NCI-H187 (cell line): ENCODE measurements around the gene RSU1.

Source experiments
- DNase-seq, 2 experiments: peaks; one replicate each; lab custom pipeline; 2025; lab: John Stamatoyannopoulos, UW

The RSU1 gene

GRCh38 chr10:16741540-16741939, 75.7 kb downstream of the RSU1 start:
- no peak for DNase-seq

GRCh38 chr10:16737420-16737819, 79.8 kb downstream of the RSU1 start:
- DNase-seq, result no peak

- DNase-seq, result no peak
Observed at GRCh38 chr10:16735671-16736070, 81.6 kb downstream of the RSU1 start.

DNA sequence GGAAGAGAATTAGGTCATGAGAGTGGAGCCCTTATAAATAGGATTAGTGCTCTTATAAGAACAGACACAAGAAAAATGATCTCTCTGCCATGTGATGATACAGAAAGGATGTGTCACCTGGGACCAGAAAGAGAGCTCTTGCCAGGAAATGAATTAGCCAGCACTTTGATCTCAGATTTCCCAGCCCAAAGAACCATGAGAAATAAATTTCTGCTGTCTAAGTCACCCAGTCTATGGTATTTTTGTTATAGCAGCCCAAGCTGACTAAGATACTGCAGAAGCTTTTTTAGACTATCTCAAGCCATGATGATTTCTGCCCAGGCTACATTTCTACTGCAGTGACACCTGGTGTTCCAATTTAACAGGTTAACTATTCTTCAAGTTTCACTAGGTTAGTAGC, 84.8 kb downstream of the RSU1 start:
- no peak for DNase-seq

DNA sequence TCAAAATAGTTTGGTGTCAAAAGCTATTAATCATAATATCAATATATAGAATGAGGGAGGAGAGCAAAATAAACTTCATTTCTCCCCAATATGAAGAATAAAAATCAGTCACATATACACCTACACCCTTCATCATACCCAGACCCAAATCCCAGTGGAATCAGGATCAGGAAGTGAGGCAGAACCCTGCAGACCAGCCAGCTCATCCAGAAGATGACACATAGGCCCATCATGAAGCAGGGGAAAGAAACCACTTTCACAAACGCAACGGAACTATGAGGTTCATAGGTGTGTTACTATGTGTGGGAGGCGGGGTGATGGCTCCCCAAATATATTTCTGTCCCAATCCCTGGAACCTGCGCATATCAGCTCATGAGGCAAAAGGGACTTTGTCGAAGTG, 89.0 kb downstream of the RSU1 start:
- DNase-seq, result no peak

DNA sequence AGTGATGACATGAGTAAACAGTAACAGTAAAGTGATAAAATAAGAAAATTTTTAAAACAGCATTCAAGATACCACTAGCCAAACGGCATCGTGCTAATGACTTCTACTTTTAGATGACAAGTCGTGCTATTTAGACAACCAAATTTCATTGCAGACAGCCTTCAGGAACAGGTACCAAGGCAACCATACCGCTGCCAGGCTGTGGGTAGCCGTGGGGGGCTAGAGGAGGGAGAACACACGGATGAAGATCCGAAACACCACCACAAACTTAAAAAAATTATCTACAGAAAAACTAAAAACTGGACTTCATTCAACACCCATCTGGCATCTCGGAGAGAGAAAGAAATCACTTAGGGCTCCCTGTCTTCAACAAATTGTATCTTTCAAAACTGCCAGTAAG, 89.6 kb downstream of the RSU1 start:
- DNase-seq, result no peak

DNA sequence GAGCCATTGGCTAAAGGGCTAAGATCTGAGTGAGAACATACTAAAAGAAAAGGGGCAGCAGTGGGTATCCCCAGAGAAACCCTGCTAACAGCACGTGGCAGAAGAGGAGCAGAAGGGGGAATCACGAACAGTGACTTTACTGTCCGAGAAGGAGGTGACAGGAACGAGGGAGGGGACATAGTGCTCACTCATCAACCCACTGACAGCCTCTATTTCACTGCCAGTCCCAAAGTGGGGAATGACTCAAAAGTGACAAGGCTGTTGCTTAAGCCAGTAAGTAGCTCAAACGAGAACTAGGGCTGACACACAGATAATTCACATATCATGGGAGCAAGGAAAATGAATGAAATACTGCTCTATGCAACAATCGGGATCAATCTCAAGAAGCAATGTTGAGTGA, 92.7 kb downstream of the RSU1 start:
- no peak for DNase-seq

- no peak for DNase-seq
Observed at GRCh38 chr10:16720812-16721211, 96.4 kb downstream of the RSU1 start.

- DNase-seq, result no peak
Observed at GRCh38 chr10:16717622-16718395, 99.4 kb downstream of the RSU1 start.

DNA sequence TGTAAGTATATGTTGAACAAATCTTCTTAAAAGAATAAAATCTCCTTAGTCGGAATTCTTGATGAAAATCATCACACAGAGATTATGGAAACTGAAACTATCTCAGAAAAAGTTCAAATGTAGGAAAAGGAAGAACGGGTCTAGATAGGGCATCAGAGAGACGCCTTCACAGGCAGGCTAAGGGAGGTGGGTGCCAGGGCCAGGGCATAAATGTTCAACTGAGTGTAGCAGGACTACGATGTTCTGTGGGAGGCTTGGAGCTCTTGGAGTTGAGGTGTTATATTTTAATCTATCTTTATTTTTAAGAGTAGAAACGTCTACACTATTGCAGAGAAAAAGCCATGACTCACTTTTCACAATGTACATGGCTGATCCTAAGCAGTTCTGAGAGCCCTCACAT, 101.2 kb downstream of the RSU1 start:
- DNase-seq, result no peak

- no peak for DNase-seq
Observed at GRCh38 chr10:16713290-16713689, 103.9 kb downstream of the RSU1 start.

DNA sequence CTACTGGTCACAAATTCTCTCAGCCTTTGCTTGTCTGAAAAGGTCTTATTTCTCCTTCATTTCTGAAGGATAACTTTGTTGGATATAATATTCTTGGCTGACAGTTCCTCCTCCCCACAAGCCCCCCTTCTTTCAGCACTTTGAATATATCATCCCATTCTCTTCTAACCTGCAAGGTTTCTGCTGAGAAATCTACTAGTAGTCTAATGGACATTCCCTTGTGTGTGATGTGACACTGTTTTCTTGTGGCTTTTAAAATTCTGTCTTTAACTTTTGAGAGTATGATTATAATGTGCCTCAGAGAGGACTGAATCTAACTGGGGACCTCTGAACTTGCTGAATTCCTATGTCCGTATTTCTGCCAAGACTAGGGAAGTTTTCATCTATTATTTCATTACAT, 104.3 kb downstream of the RSU1 start:
- no peak for DNase-seq

DNA sequence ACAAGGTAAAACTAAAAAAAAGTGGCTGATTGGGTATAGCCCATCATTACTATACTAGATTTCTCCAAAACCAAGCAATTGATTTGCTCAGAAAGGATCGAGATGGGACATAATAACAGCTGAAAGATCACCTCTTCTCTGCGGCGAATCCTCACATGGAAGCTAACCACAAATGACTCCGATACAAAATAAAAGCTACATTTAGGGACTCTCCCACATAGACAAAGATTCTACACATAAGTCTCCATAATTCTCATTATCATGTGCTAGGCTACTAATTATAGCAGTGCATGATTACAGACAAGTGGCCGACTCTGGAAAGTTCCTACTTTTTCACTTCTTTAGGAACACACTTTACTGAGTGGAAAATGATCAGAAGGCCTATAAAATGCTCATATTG, 116.9 kb downstream of the RSU1 start:
- no peak for DNase-seq

DNA sequence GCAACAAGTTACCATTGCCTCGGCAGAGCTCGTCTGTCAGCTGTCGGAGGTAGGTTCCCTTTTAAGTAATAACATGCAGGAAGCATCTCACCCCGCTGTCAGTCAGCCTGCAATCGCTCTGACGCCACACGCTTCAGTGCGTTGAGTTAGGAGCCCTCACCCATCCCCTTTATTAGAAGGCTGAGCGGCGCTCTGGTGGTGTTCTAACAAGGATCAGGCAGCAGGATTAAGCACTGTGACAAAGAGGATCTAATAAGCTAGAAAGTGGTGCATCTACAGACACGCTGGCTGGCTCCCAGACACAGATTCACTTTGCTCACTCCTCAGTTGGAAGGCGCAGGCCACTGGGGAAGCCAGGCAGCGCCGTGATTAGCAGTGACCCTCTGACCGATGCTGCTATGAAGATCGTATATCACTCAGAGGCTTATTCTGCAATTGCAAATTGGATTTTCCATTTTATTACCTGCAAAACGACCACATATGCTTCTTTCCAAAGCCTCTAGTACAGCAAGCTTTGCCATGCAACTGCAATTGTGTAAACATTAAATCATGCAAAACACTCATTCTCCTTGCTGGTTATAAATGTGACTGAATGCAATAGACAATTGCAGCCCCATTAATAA, 117.7 kb downstream of the RSU1 start:
- no peak for DNase-seq

GRCh38 chr10:16698461-16698860, 118.8 kb downstream of the RSU1 start:
- no peak for DNase-seq

DNA sequence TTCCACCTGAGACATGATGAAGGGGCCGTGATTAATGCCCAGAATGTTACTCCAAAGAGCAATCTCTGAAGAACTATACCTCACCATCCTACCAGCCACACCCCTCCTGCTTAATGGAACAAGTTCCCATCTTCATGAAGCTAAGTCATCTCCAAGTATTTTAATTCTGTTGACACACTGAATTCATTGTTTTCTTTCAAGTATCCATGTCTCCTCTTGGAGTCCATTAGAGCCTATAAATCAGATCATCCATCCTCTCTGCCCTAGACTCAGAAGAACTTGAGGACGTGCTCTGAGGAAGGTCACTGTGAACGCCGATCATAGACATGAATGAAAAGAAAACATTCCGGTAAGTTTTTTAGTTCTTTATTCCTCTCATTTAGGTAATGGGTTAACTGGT, 126.8 kb downstream of the RSU1 start:
- DNase-seq, result peak; percentile 31 to 72

GRCh38 chr10:16689696-16690095, 127.5 kb downstream of the RSU1 start:
- no peak for DNase-seq

GRCh38 chr10:16689227-16689626, 128.0 kb downstream of the RSU1 start:
- DNase-seq, result no peak

DNA sequence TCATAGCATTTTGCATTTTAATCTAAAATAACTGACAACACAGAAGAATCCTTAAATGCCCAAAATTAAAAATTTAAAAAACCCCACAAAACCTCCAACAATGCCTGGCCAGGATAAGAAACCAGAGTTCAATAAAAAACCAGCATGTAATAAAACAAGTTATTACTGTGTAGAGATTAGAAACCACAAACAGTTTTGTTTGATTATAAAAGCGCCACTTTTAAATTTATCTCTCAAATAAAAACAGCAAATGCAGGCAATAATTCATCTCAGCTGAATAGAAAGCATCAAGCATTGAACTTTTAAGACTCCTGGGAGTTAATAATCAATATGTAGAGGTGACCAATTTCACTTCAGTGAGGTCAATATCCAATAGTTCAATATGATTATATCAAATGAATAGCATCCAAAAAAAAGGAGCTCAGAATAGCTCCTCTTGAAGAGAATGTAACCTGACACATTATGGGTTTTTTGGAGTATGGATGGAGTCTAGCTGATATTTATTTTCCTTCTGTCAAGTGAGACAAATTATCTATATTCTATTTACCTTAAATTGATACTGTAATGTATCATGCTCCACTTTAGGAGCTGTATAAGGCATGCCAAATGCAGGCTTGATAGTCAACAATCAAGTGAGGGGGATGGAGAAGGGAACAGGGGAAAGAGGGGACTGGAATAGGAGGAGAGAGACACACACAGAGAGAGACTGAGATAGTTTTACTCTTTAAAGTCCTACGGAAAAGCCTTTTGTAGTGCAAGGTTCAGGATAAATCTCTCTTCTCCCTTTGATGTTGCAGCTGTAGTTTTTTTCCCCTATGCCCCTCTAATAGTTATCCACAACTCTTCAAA, 130.9 kb downstream of the RSU1 start:
- no peak for DNase-seq

GRCh38 chr10:16685551-16685950, 131.7 kb downstream of the RSU1 start:
- DNase-seq, result no peak

DNA sequence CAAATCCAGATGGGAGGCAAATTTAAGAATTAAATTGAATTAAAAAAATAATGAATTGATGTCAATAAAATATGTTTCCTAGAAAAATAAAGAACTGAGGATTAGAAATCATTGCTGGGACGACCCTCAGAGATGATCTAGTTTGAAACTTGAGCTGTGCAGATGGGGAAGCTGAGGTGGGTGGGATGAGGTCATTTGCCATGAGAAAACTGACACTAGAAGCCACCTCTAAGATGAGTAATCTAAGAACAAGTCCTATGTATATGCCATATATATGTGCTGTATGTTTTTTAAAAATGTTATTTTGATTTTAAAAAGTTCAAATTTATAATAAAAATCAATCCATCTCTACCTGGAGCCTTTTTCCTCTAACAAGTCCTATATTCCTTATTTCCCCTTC, 135.7 kb downstream of the RSU1 start:
- DNase-seq, result no peak

DNA sequence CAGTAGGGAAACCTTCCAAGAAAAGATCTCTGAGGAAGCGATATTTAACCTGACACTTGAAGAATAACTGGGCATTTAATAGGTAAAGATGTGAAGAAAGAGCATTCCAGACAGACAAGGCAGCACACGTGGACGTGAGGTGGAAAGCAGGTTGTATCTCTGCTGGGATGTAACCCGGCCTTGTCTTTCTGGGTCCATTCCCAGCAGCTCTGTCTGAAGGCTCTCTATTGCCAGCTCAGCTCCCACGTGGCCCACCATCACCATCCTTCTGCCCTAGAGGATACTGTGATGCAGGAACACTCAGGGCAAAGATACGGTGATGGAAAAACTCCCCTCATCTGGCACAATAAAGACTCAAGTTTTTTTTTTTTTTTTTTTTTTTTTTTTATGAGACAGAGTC, 137.7 kb downstream of the RSU1 start:
- no peak for DNase-seq

GRCh38 chr10:16675334-16675733, 141.9 kb downstream of the RSU1 start:
- no peak for DNase-seq
